NAMALWA (cell line): ENCODE measurements around the gene GSN.
"Not testable (repeated sequence)": the region's sequence is repeated elsewhere in the genome, so short reads cannot be mapped to it uniquely, and the experiment has no call there.

Source experiments
- DNase-seq: peaks from one replicate; pipeline ENCODE4 v3.0.0-alpha.2; 2015; ENCODE audit warnings: low spot score

The GSN gene

DNA sequence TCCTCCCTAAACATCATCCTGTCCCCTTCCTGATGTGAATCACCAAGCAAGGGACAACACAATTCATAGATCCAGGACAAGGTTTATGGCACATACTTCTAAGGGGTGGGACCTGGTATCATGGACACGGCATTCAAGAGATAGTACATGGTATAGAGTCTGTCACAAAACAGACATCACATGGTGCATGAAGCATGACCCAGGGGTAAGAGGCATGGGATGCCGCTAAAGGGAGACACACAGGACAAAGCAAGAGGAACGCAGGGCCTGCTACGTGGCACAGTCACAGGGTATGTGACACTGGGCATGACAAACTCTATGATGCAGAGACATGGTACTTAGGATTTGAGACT, 20.7 kb downstream of the GSN start:
- no peak for DNase-seq

DNA sequence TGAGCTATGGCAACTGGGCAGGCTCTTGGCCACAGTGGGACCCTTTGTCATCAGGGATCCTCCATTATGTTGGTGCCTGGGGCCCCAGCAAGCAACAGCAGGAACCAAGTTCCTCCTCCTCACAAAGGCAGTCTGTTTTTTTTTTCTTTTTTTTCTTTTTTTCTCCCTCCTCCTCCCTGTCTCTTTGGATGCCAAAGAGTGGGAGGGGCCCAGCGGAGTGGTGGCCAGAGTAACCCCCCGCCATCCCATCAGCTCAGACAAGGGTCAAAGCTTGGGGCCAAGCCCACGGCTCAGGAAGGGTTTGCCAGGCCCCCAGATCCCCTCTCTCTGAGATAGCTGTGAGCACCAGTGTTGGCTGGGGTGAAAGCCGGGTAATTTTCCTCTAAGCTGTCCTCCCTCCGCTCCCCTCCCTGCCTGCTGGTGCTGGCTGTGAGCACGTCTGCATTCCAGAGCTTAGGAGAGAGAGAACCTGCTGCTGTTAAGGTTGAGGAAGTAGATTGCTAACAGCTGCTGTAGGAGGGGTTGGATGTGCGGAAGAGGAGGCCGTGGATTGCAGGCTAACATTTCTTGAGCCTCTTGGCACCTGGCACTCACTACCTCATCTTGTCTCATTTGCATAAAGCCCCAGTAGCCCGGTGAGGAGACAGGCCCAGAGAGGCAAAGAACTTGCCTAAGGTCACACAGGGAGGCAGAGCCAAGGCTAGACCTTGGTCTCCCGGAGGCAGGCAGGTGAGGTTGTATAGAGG, 21.2 kb downstream of the GSN start:
- DNase-seq, result peak; percentile 31

DNA sequence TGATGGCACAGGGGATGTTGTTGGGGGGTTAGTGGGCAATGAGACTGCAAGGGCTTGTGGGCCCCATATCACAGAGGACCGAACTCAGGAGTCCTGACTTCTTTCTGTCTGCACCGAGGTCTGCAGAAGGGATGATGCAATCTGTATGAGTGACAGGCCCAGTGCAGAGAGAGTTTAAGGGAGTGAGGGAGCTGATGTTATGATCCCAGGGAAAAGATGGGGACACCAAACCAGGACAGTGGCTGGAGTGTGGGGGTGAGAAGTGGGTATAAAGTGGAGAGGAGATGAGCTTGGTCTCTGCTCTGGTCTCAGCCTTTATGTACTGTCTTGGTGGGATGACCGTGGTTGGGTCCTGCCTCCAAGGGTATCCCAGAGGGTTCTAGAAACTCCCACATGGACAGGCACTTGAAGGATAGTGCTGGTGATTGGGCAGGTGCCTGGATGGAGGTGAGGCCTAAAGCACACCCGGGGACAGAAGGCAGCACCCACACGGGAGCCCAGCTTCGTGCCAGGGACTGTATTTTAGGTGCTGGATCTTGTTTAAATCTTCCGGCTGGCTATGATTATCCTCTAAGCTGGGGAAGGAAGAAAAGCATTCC, 21.9 kb downstream of the GSN start:
- no peak for DNase-seq

DNA sequence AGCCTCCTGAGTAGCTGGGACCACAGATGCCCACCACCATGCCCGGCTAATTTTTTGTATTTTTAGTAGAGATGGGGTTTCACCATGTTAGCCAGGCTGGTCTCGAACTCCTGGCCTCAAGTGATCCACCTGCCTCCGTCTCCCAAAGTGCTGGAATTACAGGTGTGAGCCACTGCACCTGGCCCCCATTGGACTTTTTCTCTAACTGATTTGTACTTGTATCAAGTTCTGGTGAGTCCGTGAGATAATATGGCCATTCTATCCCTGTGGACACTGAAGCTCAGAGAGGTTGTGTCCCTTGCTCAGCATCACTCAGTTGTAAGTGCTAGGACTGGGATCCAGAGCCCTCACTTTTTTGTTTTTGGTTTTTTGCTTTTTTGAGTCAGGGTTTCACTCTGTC, 23.6 kb downstream of the GSN start:
- not testable (repeated sequence) for DNase-seq

DNA sequence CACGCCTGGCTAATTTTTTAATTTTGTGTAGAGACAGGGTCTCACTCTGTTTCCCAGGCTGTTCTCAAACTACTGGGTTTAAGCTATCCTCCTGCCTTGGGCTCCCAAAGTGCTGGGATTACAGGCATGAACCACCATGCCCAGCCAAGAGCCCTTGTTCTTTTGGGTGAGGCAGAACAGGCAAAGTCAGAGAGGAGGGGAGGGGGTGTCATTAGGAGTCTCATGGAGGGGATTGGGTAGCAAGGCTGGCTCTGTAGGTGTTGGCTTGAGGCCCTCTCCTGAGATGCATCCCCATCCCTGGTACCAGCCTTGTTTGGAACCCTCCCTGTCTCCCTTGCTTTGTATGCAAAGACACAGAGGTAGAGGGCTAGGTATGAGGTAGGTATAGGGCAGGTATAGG, 24.1 kb downstream of the GSN start:
- no peak for DNase-seq

DNA sequence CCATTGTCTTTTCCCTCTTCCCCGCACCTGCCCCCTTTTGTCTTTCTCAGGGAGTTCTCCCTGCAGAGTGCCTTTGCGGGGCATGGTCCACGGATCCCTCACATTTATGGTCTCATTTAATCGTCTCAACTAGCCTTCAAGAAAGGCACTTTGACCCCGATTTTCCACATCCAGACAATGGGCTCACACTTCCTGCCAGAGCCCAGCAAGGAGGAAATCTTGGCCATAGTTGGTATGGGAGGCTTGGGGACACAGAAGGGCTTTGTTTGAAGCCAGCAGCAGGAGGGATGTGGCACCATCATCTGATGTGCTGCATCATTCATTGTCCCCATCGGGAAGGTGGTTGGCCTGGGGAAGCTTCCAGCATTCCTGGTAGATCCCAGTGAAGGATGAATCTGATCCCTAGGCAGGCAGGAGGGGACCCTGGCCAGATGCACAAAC, 24.9 kb downstream of the GSN start:
- no peak for DNase-seq

DNA sequence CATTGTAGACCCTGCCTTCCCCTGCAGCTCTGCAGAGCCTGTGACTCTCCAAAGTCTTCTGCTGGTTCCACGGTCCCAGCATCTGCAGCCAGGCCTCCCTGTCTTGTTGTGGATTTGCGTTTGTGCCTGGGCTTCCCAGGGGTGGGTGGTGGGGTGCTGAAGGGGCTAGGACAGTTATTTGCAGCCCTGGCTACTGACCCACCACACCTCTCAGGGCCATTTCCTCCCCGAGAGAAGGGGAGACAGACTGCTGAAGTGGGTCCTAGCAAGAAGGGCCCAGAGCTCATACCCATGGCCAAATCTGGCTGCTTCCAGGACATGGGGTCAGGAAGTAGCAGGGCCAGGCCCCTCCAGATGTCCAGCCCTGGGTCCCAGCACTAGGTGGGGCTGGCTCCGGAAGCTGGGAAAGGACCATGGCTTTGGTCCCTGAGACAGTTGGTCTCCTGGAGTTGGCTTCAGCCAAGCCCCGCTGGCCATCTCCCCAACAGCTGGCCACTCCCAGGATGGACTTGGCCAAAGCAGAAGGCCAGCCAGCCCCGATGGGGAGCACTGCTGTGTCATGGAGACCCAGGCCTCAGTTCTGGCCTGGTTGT, 26.3 kb downstream of the GSN start:
- DNase-seq, result no peak

DNA sequence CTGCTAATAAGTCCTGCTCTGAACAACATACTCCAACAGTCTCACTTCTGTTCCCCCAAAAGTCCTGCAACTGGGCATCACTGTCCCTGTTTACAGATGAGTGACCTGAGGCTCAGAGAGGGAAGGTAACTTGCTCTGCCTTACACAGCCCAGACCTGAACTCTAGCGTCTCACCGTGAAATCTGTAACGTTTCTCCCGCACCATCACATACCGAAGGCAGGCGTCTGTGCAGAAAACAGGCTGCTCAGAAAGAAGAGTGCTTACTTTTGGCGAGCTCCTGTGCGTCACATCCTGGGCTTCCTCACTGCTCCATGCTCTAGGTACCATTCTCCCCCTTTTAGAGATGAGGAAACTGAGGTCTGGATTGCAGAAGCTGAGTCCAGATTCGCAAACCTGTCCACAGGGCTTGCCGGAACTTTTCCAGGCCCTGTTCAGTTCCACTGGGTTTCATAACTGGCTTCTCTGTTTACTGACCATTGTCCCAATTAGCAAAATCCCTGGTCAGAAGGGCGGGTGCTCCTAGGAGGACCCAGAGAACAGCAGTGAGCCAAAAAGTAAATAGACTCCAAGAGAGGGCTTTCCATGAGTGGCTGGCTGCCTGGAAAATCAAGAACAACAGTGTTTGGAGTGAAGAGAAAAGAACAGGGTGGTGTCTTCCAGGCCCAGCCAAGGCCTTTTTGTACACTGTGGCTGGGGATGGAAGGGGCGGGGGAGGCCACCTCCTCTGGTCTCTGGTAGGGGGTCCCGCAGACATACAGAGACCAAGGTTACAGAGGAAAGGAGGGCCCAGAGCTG, 27.1 kb downstream of the GSN start:
- no peak for DNase-seq

DNA sequence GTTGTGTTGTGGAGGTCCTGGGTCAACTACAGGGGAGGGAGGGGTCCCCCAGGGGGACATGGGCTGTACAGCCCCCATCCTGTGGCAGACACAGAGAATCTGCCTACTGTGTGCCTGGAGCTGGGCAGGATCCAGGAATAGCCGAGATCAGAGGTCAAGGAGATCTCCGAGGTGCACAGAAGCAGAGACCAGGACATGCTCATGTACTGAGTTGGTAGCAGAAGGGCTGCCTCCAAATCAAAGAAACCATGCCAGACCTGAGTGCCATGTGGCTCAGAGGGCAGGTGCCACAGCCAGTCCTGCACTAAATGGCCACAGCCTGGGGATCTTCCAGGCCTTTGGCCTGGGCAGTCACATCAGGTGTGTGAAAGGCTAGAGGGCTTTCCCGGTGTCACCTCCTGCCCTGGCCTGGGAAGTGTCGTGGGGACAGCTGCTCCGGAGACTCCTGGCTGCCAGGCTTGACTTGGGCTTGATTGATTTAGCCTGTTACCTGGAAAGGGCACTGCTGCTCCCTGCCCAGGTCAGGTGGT, 27.8 kb downstream of the GSN start:
- DNase-seq, result no peak

DNA sequence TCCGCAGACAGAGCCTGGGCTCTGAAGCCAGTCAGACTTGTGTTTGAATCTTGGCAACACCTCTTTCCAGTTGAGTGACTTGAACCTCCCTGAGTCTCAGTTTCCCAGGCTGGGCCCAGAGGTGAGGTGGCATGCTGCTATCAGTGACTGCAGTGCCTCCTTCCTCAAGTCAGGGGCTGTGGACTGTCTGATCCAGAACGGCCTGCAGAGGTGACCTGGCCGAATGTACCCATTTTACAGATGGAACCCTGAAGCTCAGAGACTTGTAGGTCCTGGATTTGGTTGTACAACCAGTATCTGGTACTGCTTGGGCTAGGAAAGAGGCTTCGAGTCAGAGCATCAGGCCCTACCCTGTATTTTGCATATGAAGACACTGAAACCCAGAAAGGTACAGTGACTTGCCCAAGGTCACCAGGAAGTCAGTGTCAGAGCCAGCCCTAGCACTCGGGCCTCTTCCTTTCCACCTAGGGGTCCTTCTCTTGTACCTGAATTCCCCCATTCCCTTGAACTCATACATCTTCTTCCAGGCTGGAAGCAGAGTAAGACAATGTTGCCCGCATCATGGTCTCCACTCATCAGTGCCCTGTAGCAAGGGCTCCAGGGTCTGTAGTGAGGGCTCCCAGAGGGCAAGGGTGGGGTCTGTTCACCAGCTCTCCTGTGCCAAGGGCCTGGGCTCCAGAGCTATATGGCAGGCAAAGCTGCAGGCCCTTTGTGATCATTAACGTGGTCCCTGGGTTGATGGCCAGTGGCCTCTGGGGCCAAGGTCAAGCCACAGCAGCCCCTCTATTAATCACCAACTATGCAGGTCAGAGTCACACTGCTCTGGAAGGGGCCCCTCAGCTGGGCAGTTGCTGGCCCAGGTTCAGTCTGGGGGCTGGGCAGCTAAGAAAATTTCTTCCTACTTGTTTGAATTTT, 28.5 kb downstream of the GSN start:
- DNase-seq, result no peak

DNA sequence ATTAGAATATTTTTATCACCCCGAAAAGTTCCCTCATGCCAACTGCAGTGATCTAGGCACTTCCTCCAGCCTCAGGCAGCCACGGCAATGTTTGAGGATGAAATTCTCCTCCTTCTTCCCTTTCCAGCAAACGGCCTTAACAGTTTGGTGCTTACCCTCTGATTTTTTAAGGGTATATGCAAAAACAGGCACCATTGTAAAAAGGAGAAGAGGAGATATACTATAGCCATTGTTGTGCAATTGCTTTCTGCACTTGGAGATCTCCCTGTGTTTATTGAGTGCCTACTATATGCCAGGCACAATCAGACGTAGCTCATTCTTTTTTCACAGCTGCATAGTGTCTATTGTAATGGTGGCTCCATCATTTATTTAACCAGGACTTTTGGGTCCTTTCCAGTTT, 29.4 kb downstream of the GSN start:
- no peak for DNase-seq

DNA sequence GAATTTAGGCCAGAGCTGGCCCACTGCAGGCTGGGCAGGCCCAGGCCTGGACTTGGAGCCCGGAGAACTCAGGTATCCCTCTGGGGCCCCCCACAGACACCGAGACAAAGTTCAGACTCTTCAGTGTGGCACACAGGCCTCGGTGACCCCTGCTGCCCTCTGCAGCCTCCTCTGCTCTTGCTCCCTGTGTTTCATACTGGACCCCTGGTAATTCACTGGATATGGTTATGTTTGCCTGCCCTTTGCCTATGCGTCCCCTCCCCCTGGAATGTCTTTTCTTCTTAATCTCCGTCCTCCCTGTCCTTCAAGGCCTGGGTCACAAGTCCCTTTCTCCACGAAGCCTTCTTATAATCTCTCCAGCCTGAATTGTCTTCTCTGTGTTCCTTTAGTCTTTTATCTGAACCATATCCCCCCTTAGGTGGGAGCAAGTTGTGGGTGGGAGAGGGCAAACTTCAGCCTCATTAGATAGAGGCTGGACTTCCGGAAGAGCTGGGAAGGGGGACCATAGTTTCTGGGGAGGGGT, 30.1 kb downstream of the GSN start:
- no peak for DNase-seq

DNA sequence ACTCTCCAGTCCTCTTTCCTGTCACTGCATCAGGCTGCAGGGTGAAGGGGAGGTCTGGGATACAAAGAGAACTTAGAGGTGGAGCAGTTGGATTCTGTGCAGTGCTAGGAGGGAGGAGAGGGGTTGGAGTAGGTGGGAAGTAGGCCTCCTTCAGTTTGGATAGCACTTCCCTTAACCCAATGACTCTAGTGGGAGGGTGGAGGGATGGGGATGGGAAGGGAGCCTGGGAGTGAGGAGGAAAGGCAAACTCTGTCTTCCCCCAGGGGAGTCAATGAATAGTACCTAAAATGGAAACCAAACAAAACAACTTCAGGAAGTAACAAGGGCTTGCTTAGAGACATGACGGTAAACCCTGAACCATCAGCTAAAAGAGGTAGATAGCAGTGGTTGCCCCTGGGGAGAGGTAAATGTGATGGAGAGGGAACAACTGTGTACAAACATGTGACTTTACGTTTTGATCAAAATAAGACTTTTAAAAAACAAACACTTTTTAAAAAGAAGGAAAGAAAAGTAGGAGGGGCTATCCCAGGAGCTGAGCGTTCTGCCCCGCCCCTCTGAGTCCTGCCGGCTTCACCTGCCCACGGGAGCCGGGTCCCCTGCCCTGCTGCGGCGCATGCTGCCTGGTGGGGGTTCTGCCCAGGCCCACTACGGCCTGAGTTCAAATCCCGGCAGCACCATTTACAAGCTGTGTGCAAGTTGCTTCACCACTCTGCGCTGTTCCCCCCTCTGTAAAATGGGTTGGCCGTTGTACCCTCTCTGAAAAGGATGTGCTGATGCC, 30.9 kb downstream of the GSN start:
- DNase-seq, result no peak

DNA sequence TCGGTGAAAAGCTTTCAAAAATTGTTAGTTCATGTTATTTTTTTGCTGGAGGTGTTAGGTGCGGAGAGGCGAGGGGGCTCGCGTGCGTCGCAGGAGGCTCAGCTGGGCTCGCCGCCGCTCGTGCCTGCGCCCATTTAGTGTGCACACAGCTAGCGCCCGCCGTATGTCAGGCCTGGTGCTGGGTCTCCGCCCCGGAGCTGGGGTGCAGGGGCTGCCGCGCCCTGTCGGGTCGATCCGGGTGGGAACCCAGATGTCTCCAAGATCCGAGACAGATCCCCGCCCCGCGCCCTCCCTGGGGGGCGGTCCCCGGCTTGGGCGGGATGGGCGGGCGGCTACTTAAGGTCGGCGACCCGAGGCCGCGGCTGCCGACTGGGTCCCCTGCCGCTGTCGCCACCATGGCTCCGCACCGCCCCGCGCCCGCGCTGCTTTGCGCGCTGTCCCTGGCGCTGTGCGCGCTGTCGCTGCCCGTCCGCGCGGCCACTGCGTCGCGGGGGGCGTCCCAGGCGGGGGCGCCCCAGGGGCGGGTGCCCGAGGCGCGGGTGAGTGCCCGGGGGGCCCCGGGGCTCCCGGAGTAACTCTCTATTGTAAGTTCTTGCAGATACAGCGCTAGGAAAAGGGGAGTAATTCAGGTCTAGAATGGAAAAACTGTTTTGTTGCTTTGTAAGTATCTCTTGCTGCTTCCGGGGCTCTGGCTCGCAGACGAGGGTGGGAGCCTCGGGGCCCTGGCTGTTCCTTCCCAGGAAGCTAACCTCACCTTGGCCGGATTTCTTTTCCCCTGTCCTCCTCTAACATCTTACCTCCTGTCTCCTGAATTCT, 31.7 kb downstream of the GSN start:
- no peak for DNase-seq

DNA sequence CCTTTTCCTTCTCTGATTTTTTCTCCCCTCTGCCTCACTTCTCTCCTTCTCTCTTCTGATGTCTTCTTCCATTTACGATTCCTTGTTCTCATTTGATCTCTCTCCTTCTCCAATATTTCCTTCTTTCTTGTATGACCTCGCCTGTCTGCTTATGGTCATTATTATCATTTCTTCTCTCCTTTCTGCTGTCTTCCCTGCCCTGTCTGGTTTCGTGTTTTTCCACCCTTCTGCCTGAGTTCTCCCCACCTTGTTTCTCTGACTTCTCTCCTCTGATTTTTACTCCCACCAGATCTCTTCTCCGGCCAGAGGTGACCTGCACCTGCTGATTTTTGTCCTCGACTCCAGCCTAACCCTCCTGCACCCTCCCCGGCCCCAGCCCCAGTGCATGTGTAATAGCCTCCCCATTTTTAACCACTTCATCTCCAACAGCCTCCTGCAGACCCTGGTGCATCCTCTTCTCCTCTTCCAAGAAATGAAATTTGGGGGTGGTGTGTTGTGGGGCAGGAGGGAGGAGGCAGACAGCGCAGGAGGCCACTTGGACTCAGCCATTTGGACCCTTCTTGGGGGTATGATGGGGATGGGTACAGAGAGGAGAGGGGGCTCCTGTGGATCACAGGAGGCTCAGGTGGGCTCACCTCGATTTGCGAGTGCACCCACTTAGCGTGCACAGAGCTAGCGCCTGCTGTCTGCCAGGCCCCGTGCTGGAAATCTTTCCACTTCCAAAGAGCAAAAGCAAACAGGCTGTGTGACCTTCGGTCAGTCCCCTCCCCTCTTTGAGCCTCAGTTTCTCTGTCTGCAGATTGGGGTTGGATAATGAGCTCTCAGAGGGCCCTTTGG, 32.5 kb downstream of the GSN start:
- no peak for DNase-seq

DNA sequence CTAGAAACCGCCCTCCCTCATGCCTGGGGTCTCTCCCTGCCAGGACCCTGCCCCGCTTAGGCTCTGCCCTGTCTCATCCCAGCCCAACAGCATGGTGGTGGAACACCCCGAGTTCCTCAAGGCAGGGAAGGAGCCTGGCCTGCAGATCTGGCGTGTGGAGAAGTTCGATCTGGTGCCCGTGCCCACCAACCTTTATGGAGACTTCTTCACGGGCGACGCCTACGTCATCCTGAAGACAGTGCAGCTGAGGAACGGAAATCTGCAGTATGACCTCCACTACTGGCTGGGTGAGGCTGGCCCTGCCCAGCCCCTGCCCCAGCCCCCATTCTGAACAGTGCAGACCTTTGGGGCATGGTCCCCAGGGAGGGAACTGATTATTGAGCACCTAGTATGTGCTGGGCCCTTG, 33.9 kb downstream of the GSN start:
- DNase-seq, result no peak

DNA sequence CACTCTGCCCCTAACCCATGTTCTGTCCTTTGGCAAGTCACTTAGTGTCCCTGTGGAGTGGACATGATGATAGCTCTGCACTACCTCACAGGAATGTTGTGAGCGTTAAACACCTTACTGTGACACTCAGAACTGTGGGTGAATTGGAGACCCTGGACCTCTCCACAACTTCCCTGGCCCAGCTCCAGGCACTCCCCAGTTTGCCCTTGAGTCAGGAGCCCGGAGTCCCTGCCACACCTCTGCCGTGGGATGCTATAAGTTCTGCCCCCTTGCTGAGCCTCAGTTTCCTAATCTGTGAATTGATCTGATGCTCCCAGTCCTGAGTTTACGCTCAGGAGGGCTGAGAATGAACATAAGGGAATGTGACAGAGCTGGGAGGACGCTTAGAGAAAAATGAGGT, 34.4 kb downstream of the GSN start:
- DNase-seq, result no peak

DNA sequence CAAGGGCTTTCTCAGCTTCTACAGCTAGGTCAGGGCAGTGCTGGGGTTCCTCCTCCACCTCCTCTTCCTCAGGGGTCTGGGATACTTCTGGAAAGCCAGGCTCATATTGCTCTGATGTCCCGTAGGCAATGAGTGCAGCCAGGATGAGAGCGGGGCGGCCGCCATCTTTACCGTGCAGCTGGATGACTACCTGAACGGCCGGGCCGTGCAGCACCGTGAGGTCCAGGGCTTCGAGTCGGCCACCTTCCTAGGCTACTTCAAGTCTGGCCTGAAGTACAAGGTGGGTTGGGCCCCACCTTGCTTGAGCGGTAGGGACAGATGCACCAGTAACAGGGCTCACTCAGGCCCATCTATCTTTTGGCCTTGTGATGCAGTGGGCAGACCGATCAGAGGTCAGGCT, 34.8 kb downstream of the GSN start:
- DNase-seq, result no peak
